Bronchial epithelial cell (primary cell): ENCODE results near the gene ERFL. TPM values are rescaled to one million over a fixed set of nuclear protein-coding genes. Genes with fewer than 3 reads are reported as not detected.
A peak's percentile ranks its signal among the peaks of the same experiment; 100 is the strongest.

Experiments used
- DNase-seq: peaks from one replicate; pipeline ENCODE4 v3.0.0-alpha.2; 2010; ENCODE audit warnings: low read depth
- FAIRE-seq: peaks from 2 replicates; lab custom pipeline; 2011; peaks lifted over from hg19 to GRCh38; lab: Jason Lieb, UNC
- H3K27me3 ChIP-seq: 2 replicates; pipeline ENCODE4 v1.5.1; 2011; ENCODE audit warnings: low read length; ENCODE audit not compliant: control insufficient read depth, insufficient read depth
- H3K36me3 ChIP-seq: 2 replicates; pipeline ENCODE4 v1.5.1; 2011; ENCODE audit warnings: low read length; ENCODE audit not compliant: control insufficient read depth, insufficient read depth
- H3K4me3 ChIP-seq: 2 replicates; pipeline ENCODE4 v1.5.1; 2011; ENCODE audit warnings: mild to moderate bottlenecking, low read depth, low read length, control low read depth
- total RNA-seq: library from RNA; depleted of rRNA; stranded (reverse); fragments of >200 nt; gene quantifications from 2 replicates; pipeline ENCODE4 v1.2.1, GENCODE V29; 2014
- TF ChIP-seq, protein P1 (sequence below): IDR thresholded peaks from 2 replicates; pipeline ENCODE4 v1.5.1; 2011; ENCODE audit warnings: mild to moderate bottlenecking, moderate library complexity, low read length, control low read depth, inconsistent platforms; ENCODE audit not compliant: insufficient read depth, severe bottlenecking

ERFL gene
- total RNA-seq, 1 donor from 2014 or later = under 0.01 TPM

DNA sequence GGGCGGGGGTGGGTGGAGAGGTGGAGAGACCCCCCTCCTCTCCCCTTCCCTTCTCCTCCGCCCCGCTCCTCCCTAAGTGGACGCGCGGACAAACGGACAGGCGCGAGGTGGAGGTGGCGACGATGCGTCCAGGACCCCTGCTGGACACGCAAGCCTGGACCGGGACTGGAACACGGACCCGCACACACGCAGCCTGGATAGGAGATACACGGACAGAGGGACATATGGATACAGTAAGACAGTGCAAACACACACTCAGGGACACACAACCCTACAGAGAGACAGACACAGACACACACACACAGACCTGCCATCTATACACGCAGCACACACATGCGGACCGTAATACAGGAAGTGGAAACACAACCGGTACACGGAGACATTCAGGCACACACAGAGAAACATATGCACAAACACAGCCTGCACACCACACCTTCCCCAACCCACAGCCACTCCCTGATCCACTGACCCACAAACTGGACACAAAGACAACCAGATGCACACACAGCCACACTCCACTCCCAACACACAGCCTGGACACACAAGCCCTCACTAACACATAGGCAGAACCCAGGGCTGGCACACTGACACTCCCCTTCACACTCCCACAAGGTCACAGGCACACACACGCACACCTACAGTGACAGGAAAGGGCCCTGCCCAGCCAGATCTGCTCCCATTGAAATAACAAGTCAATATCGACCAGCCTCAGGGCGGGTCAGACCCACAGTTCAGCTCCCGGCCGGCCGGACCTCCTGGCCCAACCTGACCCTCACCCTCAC lies 696 bp upstream of the ERFL start:
- H3K4me3 ChIP-seq = no peak overlapping the region
- TF ChIP-seq, protein P1, sequence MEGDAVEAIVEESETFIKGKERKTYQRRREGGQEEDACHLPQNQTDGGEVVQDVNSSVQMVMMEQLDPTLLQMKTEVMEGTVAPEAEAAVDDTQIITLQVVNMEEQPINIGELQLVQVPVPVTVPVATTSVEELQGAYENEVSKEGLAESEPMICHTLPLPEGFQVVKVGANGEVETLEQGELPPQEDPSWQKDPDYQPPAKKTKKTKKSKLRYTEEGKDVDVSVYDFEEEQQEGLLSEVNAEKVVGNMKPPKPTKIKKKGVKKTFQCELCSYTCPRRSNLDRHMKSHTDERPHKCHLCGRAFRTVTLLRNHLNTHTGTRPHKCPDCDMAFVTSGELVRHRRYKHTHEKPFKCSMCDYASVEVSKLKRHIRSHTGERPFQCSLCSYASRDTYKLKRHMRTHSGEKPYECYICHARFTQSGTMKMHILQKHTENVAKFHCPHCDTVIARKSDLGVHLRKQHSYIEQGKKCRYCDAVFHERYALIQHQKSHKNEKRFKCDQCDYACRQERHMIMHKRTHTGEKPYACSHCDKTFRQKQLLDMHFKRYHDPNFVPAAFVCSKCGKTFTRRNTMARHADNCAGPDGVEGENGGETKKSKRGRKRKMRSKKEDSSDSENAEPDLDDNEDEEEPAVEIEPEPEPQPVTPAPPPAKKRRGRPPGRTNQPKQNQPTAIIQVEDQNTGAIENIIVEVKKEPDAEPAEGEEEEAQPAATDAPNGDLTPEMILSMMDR = no peak
- peak; percentile 89 for FAIRE-seq
- no peak for DNase-seq
- no peaks in the 10 kb centered on the region for H3K36me3 ChIP-seq
- H3K27me3 ChIP-seq = peaks cover 83% of the 10 kb centered on the region

DNA sequence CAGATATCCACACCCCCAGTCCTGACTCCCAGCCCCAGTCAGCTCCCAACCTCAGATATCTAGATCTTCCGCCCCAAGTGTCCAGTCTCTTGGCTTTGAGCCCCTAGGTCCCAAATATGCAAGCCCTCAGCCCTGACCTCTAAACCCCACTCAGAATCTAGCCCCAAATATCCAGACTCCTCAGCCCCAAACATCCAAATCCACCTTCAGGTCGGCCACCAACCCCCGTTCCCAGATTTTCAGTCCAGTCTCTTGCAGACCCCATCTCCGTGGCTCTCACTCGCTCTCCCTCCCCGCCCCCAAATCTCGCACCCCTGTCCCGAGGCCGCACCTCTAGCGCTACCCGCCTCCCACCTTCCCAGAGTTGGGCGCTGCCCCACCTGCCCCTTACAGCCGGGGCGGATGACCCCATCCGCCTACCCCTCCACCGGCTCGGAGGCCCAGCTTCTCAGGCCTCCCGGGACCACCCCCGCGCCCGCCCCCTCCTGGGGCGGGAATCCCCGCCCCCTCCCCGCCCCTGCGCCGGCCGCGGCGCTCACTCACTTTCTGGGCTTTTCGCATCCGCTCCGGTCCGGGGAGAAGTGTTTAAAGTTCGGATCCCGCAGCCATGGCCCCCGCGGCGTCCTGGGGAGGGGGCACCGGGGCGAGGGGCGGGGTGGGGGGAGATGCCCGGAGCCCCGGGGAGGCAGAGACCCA lies 604 bp downstream of the ERFL start:
- no peak overlapping the region for H3K4me3 ChIP-seq
- DNase-seq = no peak
- TF ChIP-seq, protein P1 = no peak
- FAIRE-seq = no peak
- no peaks in the 10 kb centered on the region for H3K36me3 ChIP-seq
- peaks cover 80% of the 10 kb centered on the region for H3K27me3 ChIP-seq

DNA sequence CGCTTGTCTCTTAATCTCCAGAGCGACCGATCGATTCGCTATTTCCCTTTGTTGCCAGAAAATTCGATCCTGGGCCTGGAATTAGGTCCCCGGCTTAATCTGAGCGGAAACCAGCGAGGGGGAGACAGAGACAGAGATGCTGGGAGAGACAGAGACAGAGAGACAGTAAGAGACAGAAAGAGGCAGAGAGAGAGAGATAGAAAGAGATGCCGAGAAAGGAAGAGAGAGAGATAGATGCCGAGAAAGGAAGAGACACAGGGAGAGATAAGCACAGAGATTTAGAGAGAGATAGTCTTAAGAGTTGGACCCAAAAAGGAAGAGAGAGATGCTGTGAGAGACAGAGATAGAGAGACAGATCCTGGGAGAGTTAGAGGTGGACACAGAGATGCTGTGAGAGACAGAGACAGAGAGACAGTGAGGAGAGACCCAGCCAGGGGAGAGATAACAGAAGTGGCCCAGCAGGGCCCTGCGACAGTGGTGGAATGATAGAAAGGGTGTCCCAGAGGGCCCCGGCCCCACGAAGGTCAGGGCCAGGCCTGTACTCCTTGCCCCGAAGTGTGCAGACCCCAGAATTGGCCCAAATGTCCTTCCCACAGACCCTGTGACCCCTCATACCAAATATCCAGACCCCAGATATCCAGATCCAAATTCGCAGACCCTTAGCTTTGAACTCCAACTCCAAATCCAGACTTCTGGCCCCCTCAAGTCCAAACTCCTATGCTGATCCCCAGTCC lies 1.3 kb downstream of the ERFL start:
- H3K36me3 ChIP-seq = no peaks in the 10 kb centered on the region
- TF ChIP-seq, protein P1 = no peak
- H3K4me3 ChIP-seq = no peak overlapping the region
- peaks cover 77% of the 10 kb centered on the region for H3K27me3 ChIP-seq
- no peak for DNase-seq
- FAIRE-seq = no peak

DNA sequence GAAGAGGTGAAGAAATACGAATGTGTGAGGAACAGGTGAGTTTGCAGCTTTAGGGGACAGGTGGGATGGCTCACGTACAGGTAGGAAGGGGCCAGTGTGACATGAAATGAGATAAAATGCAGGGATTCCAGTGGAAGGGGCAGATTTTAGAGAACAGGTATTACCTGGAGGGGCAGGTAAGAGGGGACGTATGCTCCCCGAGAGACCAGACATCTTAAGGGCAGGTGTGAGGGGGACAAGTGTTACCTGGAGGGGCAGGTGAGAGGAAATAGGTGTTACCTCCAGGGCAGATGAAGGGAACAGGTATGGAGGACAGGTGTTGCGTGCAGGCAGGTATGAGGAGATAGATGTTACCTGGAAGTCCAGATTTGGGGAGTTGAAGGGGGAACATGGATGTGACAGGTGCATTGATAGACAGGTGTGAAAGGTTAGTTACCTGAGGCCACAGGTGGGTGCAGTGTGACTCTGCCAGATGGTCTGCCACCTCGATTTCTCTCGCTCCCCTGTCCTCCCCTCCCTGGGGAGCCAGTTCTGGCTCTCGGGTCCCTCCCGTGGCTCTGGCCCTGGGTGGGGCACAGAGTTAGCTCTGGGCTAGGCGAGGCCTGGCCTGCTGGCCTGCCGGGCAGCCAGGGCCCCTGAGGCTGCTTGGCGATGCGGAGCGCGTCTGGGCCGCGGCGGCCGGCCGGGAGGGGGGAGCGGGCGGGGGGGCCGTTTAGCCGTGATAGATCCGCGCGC lies 2.1 kb downstream of the ERFL start:
- TF ChIP-seq, protein P1 = no peak
- Histone ChIP-seq H3K27me3 (peaks cover 75% of the 10 kb centered on the region), H3K36me3 (no peaks in the 10 kb centered on the region), H3K4me3 (no peak overlapping the region)
- FAIRE-seq = no peak
- no peak for DNase-seq

DNA sequence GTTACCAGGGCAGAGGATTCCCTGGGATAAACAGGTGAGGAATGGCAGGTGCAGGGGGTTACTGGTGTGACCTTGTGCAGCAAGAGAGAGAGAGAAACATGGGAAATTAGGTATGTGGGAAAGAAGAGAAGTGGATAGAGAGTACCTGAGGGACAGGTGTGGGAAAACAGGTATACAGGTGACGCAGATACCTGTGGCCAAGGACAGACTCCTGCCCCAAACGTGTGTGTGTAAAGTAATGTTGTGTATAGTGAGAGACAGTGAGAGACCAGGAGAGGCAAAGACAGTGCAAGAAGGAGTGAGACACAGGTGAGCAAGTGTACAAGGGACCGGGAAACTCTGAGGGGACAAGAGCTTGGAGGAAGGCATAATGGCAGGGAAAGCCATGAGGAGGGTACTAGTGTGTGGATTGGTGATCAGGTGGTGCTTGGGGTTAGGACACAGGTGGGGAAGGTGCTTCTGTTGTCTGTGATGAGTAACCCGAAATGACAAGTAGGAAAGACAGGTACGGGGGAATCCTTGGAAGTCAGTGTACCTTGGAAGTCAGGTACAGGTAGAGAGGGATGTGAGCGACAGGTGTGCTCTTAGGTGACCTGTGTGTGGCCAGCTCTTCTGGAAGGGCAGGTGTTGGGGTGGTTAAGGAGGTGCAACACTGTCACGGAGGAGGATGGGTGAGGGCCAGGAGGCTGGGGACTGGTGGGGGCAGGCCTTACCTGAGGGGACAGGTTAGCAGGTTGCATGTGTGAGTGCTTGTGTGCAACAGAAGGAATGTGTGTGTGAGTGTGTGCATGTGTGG lies 2.8 kb downstream of the ERFL start:
- Histone ChIP-seq H3K4me3 (no peak overlapping the region), H3K27me3 (peaks cover 71% of the 10 kb centered on the region), H3K36me3 (no peaks in the 10 kb centered on the region)
- DNase-seq (no peak), FAIRE-seq (peak; percentile 66)
- TF ChIP-seq, protein P1 = no peak
